GM21528 (cell line): ENCODE results near the gene CNTFR.
"Not testable (repeated sequence)": the region's sequence is repeated elsewhere in the genome, so short reads cannot be mapped to it uniquely, and the experiment has no call there.

Source experiments
- ATAC-seq: cut with Tn5 transposase; IDR thresholded peaks from one replicate; pipeline ENCODE4 v1.9.1; 2021; ENCODE audit warnings: mild to moderate bottlenecking, moderate library complexity; ENCODE audit not compliant: unreplicated experiment, low FRiP score

Gene CNTFR

DNA sequence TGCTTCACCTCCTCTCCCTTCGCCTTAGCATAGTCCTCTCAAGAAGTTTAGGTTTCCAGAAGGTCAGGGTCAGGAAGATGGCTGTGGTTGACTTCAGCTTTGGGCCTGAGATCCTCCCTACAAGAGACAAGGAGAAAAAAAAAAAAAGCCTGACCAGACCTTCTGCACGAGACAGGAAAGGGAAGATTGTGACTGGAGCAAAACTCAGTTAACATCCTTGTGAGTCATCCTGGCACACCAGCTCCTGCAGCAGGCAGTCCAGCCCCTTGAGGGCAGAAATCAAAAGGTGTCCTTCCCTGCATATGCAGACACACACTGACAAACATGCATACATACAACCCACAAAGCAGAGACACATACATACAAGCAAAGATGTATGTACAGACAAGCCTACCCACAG is 48.7 kb downstream of the CNTFR start:
- ATAC-seq, result no peak

GRCh38 chr9:34536685-34537084 is 52.8 kb downstream of the CNTFR start:
- ATAC-seq, result no peak

GRCh38 chr9:34532041-34532440 is 57.5 kb downstream of the CNTFR start:
- ATAC-seq, result not testable (repeated sequence)

GRCh38 chr9:34526026-34526425 is 63.5 kb downstream of the CNTFR start:
- ATAC-seq, result no peak

- ATAC-seq, result no peak
Observed at GRCh38 chr9:34524349-34524748, 65.2 kb downstream of the CNTFR start.

DNA sequence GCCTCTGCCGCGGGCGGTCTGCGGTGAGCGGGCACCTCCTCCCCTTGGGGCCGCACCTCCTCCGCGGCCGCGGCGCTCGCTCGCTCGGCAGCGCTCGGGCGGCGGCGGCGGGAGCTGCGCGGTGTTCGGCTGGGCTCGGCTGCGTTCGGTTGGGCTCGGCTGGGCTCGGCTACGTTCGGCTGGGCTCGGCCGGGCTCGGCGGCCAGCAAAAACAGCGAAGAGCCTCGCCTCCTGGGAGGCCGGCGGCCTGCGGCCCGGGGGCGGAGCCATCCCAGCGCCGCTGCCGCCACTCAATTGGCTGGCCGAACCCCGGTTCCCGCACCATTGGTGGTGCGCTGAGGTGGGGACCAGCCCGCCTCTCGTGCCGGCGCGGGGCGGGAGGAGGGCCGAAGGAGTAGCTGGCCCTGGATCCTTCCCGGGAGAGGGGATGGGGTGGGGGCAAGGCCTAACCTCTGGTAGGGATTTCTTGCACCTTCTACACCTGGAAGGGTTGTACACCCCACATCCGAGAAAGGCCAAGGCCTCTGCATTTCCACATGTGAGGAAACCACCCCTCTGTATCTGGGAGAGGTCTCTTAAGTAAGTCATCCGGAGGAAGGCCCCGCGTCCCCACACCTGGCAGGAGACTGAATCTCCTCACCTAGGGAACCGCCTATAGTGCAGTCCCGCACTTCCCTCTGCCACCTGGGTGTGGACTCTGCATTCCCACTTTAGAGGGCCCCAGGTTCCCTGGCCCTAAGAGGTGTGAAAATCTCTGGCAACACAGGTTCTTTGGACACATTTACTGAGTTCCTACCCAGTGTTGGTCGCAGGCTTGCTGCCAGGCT is 66.3 kb downstream of the CNTFR start, which contains the start of gene ENHO:
Gene ENHO, minus strand, starts transcription at position 20 of the 827 bp plus-strand sequence. CDS start 1,295 bp downstream, outside the sequence.
- ATAC-seq, result peak; percentile 77

GRCh38 chr9:34522091-34522887 is 67.2 kb downstream of the CNTFR start:
- no peak for ATAC-seq

DNA sequence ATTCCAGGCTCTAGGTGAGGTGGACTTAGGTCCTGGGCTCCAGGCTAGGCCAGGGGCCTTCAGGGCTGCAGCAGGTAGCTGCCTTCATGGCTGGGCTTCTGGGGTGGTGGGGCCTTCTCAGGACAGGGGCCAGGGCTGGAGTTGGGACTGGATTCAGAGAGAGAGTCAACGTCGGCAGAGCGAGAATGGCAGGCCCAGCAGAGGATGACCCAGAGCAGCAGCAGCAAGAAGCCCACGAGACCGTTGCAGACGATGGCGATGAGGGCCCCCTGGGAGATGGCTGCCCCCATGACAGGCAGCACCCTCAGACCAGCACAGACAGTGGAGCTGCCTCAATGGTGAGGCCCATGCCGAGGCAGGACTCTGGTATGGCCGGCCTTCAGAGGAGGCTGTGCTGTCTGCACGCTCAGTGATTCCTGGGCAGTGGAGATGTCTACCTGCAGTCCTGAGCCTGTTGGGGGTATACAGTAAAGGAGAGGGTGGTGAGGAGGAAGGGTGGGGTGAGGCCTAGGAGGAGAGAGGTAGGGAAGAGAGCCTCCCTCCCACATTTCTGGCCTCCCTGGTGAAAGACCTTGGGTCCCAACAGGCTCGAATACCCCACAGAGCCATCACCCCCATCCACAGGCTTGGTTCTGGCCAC is 68.0 kb downstream of the CNTFR start:
- no peak for ATAC-seq

DNA sequence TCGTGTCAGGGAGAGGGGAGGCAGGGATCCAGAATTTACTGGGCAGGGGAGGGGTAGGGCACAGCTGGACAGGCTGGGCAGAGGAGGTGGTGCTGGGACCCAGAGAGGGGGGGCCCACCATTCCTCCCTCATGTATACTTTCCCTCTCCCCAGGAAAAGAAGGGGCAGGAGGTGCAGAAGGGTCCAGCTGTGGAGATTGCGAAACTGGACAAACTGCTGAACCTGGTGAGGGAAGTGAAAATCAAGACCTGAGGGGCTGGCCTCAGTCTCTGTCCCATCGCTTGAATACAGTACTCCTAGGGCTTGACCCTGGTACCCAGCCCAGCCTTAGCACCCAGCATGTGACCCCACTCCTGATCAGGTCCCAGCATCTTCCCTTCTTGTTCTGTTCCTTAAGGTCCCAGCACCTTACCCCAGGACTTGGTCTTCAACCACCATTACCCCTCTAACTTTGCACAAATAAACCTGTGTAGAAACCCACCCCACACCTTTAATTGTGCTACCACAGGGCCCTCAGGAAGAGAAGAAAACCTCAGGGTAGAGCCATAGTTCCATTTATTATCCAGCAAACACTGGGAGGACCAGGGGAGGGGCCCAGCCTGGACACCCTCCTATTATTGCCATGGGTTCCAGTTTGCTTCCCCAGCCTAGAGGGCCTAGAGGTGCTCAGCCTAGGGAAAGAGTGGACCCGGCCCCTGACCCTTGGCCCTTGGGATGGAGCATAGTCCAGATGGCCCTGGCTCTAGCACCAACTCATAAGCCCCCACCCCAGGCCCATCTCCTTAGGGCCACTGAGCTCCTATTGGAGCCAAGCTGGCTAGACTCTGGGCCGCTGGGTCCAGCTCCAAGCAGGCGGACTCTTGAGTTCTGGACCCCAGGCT is 68.8 kb downstream of the CNTFR start:
- ATAC-seq, result no peak

DNA sequence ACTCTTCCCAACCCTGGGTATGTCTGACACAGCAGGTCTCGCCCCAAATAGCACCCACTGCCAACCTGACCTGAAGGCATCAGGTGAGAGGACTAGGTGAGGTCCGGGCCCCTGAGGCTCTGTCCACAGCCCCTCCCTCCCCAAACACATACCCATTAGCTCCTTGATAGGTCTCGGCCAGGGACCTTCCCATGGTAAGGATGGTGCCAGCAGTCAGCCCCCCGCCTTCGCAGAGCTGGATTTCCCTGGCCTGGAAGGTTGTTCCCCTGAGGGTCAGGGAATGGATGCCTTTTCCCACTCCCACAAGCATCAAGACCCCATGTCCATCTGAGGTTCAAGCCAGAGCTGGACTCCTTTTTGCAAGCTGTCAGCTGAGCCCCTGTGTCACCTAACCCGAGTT is 69.4 kb downstream of the CNTFR start:
- ATAC-seq, result no peak

- no peak for ATAC-seq
Observed at GRCh38 chr9:34519321-34520020, 70.1 kb downstream of the CNTFR start.

DNA sequence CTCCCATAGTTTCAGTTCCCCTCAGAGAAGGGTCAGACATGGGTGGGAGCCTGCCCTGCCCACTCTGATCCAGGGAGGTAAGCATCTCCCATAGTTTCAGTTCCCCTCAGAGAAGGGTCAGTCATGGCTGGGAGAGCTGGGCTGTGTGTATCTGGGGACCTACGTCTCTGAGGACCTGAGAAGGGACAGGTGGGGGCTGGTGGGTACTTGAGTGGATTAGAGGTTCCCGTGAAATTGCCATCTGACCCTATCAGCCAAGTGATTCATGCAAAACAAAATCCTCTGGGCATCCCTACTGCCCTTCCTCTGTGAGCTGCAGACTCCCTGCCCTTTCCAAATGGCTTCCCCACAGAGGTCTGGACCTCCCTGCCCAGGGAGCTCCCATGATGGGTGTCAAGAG is 70.6 kb downstream of the CNTFR start:
- no peak for ATAC-seq

DNA sequence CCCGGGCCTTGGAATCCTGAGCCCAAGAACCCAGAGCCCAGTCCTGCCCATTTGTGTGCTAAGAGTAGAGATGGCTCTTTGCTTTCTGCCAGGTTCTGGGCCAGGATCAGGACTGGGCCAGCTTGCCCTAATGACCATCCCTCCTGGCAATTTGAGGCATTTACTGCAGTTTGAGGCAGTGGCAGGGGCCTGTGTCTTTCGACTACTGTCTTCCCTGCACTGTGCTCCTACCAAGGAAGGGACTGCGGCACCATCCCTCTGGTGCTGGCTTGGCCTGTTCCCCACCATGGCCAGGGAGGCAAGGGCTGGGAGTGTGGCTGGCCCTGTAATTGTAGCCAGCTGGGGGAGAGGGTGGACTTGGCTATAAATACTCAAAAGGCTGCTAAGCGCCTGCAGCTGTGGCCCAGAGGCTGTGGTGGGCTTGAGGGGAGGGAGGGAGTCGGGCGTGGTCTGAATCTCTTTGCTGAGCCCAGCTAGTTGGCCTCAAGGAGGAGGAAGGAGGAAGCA is 71.4 kb downstream of the CNTFR start:
- no peak for ATAC-seq

DNA sequence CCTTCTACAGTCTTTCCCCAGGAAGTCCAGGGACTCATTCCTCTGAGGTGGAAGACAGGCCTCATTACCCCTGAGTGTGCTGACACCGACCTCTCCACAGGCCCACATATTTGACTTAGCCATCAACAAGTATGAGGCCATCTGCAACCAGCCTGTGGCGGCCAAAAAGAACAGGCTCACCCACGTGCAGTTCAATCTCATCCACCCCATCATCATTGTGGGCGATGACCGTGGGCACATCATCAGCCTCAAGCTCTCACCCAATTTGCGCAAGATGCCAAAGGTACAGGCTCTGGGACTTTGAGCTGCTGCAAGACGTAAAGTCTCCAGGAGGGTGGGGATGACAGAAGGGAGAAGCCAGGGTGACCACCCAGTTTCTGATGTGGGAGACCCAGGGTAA is 72.3 kb downstream of the CNTFR start:
- no peak for ATAC-seq

GRCh38 chr9:34515959-34516358 is 73.6 kb downstream of the CNTFR start:
- ATAC-seq, result no peak

- no peak for ATAC-seq
Observed at GRCh38 chr9:34514816-34515215, 74.7 kb downstream of the CNTFR start.

- ATAC-seq, result no peak
Observed at GRCh38 chr9:34514401-34514800, 75.1 kb downstream of the CNTFR start.

DNA sequence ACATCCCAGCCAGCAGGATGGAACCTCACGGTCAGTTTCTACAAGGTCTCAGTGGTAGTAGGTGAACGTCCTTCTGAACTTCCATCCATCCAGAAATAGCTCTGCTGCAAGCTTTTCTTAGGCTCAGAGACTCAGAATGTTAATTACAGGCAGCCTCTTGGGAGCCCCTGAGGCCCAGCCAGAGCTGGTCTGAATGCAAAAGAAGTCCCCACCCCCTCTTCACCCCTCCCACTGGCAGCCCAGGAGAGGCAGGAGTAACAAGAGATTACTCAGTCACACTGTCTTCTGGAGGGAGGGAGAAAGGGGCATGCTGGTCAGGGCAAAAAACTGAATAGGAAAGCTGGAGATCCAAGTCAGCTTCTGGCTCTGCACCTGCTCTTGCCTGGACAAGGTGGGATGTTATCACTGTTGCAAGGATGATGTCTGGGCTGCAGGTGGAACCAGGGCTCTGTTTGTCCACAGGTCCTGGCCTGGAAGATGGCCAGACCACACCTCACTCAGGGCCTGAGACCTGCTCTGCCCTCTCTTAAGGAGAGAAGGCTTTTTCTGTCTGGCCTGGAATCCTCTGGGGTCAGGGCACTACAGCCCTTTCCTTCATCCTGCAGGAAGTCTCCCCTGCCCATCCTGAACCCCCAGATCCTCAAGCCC is 75.8 kb downstream of the CNTFR start:
- no peak for ATAC-seq
